Measurements from ENCODE around the gene SLC25A21. TPM values are rescaled to one million over a fixed set of nuclear protein-coding genes. Genes with fewer than 3 reads are reported as not detected.

The SLC25A21 gene
- total and polyA plus RNA-seq, 7 donors: 0.13 to 1.5 (median 1.1) TPM; not detected in 2

- H3K27me3 ChIP-seq: no peaks in the 10 kb centered on the region
- H3K36me3 ChIP-seq: no peaks in the 10 kb centered on the region
- no peak overlapping the region for H3K4me3 ChIP-seq
- DNase-seq: no peak
- no peaks in the 10 kb centered on the region for H3K4me1 ChIP-seq
- WGBS, 2 donors: 85 to 86% methylated on average over 4 of the region's 4 CpGs
- TF ChIP-seq POLR2AphosphoS5 (IDR thresholded peaks at IDR 0.05) (no peak), CTCF (IDR thresholded peaks at IDR 0.05) (no peak), EP300 (IDR thresholded peaks at IDR 0.05) (no peak), POLR2A (IDR thresholded peaks at IDR 0.05) (no peak)
- intact Hi-C loops (cut with DNase I): no loop called here
- H3K9me3 ChIP-seq: no peaks in the 10 kb centered on the region
- H3K27ac ChIP-seq: no peak overlapping the region
Measured at GRCh38 chr14:37179896-37180502, 7.6 kb upstream of the SLC25A21 start.

- Histone ChIP-seq H3K27ac (peak overlapping the region; percentile 89 to 92 (median 90)), H3K4me1 (peaks cover 0 to 20% (median 9%) of the 10 kb centered on the region in 4 donors)
- TF ChIP-seq EP300 (IDR thresholded peaks at IDR 0.05) (no peak), CTCF (IDR thresholded peaks at IDR 0.05) (no peak), POLR2AphosphoS5 (IDR thresholded peaks at IDR 0.05) (no peak), POLR2A (IDR thresholded peaks at IDR 0.05) (no peak)
Measured at GRCh38 chr14:37172936-37173614, 669 bp upstream of the SLC25A21 start.

DNA sequence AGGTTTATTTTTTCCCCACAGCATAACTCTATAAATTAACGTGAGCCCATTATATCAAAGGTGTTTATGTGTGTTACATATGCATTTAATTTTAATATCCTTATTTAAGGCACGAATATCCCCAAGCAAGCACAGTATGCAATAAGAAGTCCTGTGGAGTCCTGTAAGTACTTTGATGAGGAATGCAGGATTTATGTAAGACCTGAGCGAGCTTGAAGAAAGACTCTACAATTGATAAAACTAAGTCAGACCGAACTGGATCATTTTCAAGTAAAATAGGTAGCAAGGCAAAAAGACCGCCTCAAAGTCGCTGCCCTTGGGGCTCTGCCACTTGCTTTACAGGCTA, 755 bp downstream of the SLC25A21 start:
- DNase-seq: no peak
- H3K4me1 ChIP-seq: peaks cover 0 to 20% (median 9%) of the 10 kb centered on the region in 4 donors
- peak overlapping the region; percentile 89 to 92 (median 90) for H3K27ac ChIP-seq
- WGBS, 2 donors: 1 to 6% methylated on average over 6 of the region's 6 CpGs
- H3K36me3 ChIP-seq: no peaks in the 10 kb centered on the region
- TF ChIP-seq EP300 (IDR thresholded peaks at IDR 0.05) (no peak), CTCF (IDR thresholded peaks at IDR 0.05) (no peak), POLR2A (IDR thresholded peaks at IDR 0.05) (no peak), POLR2AphosphoS5 (IDR thresholded peaks at IDR 0.05) (no peak)
- intact Hi-C loops (cut with DNase I): loop anchor here (2.0 kb wide), 1 partner anchor 25 kb away; the partner anchor contains the start of gene MIPOL1
- H3K9me3 ChIP-seq: no peaks in the 10 kb centered on the region
- peak overlapping the region; percentile 56 to 82 (median 66) for H3K4me3 ChIP-seq
- no peaks in the 10 kb centered on the region for H3K27me3 ChIP-seq

More at GRCh38 chr14:37172936-37173614, 669 bp upstream of the SLC25A21 start:
- WGBS, 2 donors: 24 to 61% methylated on average over 5 of the region's 5 CpGs
- H3K9me3 ChIP-seq: no peaks in the 10 kb centered on the region
- H3K27me3 ChIP-seq: no peaks in the 10 kb centered on the region
- no peaks in the 10 kb centered on the region for H3K36me3 ChIP-seq
- H3K4me3 ChIP-seq: peak overlapping the region; percentile 56 to 82 (median 66)
- intact Hi-C loops (cut with DNase I): loop anchor here (2.0 kb wide), 1 partner anchor 24 kb away; the partner anchor contains the start of gene MIPOL1
- no peak for DNase-seq

DNA sequence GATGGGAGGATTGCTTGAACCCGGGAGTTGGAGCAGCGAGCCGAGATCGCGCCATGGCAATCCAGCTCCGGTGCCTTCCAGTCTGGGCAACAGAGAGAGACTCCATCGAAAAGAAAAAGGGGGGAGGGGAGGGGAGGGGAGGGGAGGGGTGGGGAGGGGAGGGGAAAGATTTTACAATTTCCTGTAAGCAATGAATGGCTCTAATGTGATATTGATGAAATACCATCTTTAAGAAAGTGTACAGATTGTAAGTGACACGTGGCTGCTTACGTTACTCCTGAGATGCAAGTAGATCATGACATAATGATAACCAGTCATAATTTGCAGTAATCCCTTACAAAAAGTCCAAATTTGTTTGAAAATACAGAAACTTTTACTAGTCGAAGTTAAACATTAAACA, 1.4 kb downstream of the SLC25A21 start:
- H3K27me3 ChIP-seq: no peaks in the 10 kb centered on the region
- peaks cover 0 to 20% (median 9%) of the 10 kb centered on the region in 4 donors for H3K4me1 ChIP-seq
- no peak overlapping the region for H3K4me3 ChIP-seq
- no peak overlapping the region for H3K27ac ChIP-seq
- no peaks in the 10 kb centered on the region for H3K9me3 ChIP-seq
- WGBS, 2 donors: 81 to 83% methylated on average over 9 to 10 of the region's 10 CpGs
- intact Hi-C loops (cut with DNase I): no loop called here
- no peaks in the 10 kb centered on the region for H3K36me3 ChIP-seq
- no peak for DNase-seq
- TF ChIP-seq POLR2A (IDR thresholded peaks at IDR 0.05) (no peak), POLR2AphosphoS5 (IDR thresholded peaks at IDR 0.05) (no peak), CTCF (IDR thresholded peaks at IDR 0.05) (no peak), EP300 (IDR thresholded peaks at IDR 0.05) (no peak)
